Activated T-cell treated with anti-CD3 and anti-CD28 coated beads, Interleukin-2, amount 50 U/mL, for 1 hour (primary cell): ENCODE results near the gene TSPAN1.

Experiments
- DNase-seq: peaks from one replicate; pipeline ENCODE4 v3.0.0-alpha.2; 2020

The TSPAN1 gene

DNA sequence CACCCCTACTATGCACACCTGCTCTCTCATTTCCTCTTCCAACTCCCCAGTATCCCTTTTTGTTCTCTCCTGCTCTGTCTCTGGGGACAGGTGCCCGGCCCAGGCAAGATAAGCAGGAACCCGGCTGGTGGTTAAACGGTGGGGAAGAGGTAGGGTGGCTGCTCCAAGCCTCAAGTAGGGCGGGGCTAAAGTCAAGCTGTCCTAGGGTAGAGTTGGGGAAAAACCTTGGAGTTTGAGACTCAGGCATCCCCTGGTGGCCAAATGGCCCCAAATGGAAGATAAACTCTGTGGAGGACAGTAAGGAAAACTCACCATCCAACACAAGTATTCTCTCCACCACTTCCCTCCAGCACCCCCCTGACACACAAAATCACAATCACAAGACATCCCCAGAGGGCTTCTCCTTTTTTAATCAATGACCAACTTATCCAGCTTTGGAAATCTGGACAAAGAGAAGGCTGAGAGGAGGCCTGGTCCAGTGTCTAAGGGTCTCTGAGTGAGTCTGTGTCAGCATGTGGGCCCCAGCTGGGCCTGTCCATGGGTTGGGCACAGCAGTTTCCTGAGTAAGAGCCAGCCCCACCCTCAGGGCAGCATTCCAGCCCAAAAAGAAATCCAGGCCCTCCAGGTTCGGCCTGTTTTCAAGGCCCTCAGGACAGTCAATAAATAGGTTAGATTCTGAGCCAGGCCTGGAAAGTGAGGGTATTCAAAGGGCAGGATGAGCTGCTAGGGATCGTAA, 13.6 kb downstream of the TSPAN1 start:
- no peak for DNase-seq

DNA sequence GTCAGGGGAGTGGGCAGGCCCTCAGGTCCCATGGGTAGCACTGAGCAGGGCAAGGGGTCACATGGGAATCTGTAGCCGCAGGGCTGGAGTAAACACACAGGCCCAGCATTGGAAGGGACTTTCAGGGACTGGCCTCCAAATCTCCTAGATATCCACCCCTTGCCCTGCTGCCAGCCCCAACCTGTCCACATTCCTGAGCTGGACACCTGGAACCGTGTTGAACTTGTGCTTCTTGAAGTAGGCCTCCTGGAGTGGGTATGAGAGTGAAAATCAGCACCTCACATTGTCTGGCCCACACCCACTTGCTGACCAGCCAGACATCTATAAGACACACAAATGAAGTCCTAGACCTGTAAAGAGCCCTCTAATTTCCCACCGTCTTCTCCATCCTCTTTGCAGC, 15.7 kb downstream of the TSPAN1 start:
- no peak for DNase-seq

DNA sequence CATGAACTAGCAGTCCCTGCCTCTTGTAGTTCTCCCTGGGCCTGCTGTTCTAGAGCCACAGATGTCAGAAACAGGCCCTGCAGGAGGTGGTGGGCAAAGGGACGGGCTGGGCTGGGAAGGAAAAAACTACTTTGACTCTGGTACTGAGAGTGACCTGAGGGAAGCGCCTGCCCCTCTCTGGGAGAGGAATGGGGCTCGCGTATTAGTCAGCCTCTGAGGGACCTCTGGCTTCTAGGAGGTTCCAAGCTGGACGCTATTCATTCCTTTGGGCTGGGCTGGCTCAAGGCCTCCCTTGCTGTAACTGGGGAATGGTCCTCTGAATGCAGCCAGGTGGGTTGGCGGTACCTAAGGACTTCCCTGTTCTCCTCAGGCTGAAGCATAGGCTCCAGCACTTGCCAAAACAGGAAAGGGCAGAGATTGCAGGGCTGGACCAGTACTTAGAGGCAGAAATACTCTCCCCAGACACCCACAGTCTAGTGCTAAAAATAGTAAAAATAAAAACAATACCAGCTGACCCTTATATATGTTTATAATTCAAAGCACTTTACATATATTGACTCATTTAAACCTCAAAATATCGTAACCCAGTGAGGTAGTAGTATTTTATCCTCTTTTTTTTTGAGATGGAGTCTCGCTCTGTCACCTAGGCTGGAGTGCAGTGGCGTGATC, 16.3 kb downstream of the TSPAN1 start:
- DNase-seq, result no peak

DNA sequence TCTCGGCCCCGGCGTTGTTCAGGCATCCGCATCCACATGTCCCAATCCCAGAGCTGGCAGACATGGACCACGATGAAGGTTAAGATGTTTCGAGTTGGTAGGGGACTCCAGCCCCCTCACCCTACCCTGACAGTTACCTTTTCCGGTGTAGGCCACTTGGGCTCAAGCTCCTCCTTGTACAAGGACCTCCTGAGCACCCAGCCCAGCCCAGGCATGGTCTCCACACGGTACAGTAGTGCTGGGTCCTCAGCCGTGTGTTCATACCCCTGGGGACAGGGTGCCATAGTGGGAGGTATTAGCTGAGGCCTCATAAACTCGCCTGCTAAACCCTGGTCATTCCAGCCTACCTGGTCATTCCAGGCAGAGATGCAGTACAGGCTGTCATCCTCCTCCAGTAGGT, 17.3 kb downstream of the TSPAN1 start:
- no peak for DNase-seq

DNA sequence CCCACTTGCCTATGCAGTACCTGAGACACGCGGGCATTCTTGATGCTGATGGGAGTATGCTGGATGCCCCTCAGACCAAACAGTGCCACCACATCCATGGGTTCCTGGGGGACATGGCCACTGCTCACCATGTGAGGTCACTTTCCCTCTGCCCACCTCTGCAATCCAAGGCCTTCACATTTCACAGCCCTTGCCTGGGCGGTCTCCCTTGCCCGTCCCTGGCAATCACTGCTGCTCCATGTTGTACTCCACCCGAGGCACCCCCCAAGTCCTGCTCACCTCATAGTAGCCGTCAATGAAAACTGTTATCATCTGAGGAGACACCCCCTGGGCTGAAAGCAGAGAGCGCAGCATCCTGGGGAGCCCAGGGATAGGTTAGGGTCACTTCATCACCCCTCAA, 18.4 kb downstream of the TSPAN1 start:
- DNase-seq, result no peak

DNA sequence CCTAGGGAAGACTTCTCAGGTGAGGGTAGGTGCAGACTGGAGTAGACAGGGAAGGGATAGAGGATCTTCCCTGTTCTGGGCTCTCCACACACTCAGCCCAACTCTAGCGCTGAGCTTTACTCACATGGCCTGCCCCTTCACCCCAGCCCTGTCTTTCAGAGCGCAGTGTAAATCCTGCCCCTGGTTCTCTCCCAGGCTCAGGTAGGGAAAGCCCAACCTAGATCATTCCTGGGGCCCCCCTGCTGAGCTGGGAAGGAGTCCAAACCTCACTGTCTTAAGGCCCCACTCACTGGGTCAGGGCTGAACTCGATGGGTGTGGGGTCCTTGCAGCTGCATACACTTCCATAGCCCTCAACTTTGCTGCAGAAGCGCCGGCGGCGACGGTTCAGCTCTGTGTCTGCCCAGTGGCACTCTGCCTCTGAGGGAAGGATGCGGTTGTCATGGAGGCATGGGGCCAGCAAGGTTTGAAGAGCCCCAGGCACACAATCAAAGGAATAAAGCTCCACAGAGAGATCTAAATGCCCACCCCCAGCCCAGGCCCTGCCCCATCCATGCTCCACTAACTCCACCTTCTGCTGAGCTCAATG, 19.2 kb downstream of the TSPAN1 start:
- DNase-seq, result no peak

DNA sequence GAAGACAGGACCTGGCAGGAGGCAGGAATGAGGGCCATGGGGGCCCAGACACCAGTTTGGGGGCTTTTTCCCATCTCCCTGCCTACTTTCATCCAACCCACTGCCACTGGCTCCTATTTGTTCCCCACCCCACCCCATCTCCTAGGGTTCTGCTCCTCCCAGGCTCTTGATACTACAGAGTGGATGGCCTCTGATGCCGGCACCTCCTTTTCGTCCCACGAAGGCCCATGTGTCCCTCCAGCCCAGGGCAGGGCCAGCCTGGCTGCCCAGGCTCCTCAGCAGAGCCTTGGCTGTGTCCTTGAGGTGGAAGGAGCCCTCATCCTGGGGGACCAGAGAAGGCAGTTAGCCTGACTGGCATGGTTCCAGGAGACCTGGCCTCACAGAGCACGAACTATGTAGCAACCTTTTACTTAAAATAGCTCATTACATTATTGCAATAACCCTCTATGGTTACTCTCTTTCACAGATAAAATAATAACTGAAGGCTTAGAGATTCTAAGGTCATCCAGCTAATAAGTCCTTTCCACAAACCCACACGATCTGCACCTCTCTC, 19.8 kb downstream of the TSPAN1 start:
- DNase-seq, result no peak

DNA sequence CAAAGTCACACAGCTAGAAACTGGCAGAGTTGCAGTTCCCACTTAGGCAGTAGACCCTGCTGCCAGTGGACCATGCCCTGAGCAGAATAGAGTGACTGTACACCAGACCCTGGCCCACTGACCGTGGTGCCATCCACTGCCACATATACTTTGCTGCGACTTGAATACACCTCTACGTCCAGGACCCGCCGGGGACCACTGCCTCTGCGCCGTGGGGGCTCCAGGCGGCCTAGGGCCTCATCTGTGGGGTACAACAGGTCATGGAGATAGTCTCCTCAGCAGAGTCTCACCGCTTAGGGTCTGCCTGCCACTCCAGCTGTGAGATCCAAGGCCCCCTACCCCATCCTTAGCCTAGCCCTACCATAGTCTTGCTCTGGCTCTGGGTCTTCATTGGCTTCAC, 21.7 kb downstream of the TSPAN1 start:
- no peak for DNase-seq

DNA sequence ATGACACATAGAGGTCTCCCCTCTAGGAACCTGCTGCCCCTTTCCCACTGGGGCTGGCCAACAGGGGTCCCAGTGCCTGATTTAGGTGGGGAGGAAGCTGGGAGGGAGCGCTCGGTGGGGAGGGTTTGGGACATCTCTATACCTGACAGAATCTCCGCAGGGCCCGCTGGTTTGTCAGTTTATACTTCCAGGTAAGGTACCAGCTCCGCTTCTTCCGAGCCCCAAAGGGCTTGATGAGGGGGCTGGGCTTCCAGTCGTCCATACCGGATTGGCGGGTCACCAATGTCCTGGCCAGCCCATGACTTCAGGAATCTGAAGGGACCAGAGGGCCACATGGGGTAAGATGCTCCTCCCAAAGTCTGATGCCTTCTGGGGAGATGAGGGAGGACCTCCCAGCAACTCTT, 22.7 kb downstream of the TSPAN1 start:
- DNase-seq, result no peak

DNA sequence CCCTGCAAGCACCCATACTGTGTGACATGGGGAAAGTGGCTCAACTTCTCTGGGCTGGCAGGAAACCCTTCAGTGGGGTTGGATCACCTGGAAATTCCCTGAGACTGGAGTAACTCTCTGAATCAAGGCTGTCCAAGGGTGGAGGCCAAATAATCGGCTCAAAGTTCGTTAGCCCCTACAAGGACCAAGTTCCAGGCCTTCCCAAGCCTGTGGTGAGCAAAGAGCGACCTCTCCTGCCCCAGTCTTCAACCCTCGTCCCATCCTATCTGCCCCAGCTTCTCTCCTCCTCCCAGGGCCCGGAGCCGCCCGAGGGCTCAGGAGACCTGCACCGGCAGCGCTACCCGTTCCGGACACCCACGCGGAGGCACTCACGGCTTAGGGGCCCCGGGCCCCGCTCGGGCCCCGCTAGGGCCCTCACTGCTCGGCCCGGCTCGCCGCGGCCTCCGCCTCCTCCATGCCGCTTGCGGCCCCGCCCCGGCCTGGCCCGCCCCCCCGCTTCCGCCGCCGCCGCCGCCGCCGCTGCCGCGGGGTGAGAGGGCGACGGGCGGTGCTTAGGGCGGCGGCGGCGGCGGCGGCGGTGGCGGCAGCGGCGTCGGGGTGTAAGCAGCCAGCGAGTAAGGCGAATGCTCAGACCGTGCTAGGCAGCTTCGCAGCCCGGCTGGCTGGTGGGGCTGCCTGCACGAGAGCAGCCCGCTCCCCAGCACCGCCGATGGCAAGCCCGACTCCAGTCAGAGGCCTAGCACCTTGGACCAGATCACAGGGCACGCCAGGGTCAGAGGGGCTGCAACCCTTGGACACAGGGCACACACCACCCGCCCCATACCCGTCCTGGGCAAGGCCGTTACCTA, 23.3 kb downstream of the TSPAN1 start, which contains the start of gene POMGNT1:
Gene POMGNT1 (minus strand): TSS at position 471 of the 848 bp plus-strand sequence. CDS start 613 bp downstream, outside the sequence.
- peak; percentile 83 for DNase-seq

DNA sequence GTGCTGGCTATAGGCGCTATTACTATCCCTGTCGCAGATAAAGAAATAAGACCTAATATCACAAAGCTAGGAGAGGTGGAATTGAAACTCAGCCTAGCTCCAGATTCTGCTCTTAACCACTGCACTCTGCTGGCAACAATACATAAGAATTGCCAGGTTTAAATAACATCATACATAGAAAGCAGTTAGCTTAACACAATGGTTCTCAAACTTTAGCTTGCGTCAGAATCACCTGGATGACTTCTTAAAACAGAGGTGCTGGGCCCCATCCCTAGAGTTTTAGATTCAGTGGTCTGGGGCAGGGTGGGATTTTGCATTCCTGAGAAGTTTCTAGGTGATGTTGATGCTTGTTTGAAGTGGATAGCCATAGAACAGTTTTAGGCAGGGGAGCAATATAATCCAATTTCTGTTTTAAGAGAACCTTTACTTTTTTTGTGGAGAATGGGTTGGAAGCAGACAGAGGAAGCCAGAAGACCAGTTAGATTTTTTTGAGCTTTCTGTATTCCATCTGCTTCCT, 24.4 kb downstream of the TSPAN1 start:
- no peak for DNase-seq

DNA sequence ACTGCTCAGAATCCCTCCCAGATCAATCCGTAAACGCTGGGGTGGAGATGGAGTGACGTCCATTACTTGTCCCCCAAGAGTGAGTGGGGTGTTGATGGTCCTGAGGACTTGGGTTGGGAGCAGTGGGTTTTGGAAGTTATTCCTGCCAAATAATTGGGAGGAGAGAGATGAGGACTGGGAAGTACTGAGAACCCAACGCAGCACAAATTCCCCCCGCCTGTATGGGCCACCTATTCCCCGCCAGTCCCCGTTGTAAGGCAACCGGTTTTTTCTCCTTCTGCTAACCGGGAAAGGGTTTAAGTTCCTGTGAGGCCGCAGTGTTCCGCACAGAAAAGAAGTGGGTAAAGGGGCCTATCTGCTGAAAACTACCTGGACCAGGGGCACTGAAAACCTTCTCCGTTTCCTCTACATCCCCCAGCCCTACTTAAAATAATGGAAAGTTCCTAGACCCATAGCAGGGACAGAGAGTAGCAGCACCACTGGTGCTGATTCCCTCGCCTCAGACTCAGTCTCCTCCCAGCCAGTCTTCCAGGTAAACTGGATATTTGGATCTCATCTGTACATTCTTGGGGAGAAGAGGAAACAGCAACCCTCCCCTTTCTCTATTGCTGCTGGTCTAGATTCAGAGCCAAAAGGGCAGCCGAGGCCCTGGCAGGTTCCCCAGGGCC, 29.0 kb downstream of the TSPAN1 start:
- DNase-seq, result no peak

DNA sequence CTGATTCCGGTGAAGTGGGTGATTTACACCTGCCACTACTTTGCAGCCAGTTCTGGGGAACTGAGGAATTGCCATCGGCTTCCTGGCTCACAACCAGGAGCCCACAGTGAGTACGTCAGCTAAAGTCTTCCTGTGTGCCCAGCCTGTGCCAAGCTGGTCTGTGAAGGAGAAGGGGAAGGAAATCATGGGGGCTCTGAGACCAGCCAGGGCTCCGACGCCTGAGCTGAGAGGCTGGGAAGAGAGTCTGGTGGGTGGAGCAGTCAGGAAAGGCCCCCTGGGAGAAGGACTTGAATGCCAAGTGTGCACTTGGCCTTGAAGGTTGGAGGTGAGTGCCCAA, 29.5 kb downstream of the TSPAN1 start:
- DNase-seq, result no peak

DNA sequence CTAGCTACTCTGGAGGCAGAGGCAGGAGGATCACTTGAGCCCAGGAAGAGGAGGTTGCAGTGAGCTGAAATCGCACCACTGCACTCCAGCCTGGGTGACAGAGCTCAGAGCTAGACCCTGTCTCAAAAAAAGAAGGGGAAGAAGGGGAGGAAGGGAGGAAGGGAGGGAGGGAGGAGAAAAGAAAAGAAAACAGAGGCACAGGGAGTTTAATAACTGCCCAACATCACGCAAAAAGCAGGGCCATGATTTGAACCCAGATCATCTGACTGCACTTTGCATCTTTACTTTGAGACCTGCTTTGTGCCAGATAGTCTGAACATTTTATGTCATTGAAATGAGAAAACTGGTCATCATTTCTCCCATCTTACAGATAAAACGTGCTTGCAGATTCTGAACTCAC, 30.3 kb downstream of the TSPAN1 start:
- DNase-seq, result no peak

DNA sequence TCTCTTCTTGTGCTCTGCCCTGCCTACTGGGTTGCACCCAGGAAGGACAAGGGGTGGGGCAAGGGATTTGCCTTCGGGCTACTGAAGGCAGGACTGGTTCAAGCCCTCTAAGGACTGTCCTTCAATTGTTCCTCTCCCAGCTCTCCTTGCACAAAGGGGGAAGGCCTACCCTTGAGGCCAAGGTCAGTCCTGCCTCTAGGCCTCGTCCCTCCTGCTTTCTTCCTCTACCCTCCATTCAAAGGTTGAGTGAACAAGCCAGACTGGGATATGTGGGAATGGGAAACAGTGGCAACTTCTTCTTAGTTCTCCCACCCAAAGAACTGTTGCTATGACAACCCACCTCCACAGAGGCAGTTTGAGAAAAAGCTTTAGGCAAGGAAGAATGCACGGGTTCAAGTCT, 30.9 kb downstream of the TSPAN1 start:
- DNase-seq, result no peak

DNA sequence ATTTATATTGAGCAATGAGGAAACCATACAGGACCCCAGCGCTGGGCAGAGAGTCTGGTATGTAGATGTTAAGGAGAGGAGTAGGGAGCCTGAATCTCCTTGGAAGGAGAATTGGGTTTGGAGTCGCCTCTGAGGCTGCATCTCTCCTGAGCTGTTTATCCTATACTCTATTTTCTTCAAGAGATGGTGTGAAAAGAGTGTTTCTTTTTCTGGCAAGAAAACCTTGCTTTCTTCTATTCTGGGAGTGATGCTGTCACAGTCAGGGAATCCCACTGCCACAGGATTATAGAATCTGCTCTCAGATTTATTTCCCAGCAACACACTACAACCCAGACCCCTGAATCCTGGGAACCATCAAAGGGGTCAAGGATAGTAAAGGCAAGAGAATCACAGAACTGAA, 31.5 kb downstream of the TSPAN1 start:
- no peak for DNase-seq

DNA sequence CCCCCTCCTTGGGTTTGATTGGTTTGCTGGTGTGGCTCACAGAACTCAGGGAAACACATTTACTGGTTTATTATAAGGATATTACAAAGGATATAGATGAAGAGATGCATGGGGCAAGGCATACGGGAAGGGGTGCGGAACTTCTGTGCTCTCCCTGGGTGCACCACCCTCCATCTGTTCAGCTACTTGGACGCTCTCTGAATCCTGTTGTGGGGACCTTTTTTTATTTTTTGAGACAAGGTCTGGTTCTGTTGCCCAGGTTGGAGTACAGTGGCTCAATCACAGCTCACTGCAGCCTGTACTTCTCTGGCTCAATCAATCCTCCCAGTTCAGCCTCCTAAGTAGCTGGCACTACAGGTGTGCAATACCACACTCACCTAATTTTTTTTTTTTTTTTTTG, 35.7 kb downstream of the TSPAN1 start:
- DNase-seq, result no peak

DNA sequence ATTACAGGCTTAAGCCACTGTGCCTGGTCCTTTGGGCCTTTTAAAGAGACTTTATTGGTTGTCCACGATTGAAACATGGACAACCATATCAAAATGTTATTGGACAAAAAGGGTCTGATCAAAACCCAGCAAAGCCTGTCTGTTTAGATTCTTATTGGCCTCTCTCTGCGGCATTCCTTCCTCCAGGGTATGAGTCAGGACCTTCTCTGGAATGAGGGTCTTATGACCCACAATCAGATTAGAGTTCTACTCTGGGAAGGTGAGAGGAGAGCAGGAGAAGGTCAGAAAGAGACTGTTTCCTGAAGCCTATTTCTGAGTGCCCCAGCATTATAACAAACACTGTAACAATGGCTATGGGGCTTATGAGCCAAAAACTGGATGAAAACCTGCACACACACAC, 36.2 kb downstream of the TSPAN1 start:
- no peak for DNase-seq

DNA sequence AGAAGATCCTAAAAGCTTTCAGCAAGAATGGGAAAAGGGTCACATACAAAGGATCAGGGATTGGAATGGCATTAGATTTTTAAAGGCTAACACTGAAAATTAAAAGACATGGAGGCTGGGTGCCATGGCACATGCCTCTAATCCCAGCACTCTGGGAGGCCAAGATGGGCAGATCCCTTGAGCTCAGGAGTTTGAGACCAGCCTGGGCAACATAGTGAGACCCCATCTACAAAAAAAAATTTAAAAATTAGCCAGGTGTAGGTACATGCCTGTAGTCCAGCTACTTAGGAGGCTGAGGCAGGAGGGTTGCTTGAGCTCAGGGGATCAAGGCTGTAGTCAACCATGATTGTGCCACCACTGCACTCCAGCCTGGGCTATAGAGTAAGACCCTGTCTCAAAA, 40.6 kb downstream of the TSPAN1 start:
- DNase-seq, result no peak

DNA sequence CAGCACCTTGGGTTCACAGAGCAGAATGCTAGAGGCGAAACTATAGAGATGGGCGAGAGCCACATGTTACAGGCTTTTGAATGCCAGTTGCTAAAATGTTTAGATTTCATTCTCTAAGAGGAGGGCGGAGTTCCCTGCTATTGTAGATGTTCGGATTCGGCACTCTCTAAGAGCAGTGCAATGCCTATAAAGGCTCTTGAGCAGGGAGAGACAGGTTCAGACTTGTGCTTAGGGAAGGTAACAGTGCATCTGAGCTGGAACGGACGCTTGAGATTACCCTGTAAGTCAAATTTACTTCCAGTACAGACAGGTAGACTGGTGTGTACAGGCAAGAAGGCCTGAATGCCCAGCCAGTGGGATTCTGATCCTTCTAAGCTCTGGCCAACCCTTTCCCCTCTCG, 43.6 kb downstream of the TSPAN1 start:
- DNase-seq, result no peak

DNA sequence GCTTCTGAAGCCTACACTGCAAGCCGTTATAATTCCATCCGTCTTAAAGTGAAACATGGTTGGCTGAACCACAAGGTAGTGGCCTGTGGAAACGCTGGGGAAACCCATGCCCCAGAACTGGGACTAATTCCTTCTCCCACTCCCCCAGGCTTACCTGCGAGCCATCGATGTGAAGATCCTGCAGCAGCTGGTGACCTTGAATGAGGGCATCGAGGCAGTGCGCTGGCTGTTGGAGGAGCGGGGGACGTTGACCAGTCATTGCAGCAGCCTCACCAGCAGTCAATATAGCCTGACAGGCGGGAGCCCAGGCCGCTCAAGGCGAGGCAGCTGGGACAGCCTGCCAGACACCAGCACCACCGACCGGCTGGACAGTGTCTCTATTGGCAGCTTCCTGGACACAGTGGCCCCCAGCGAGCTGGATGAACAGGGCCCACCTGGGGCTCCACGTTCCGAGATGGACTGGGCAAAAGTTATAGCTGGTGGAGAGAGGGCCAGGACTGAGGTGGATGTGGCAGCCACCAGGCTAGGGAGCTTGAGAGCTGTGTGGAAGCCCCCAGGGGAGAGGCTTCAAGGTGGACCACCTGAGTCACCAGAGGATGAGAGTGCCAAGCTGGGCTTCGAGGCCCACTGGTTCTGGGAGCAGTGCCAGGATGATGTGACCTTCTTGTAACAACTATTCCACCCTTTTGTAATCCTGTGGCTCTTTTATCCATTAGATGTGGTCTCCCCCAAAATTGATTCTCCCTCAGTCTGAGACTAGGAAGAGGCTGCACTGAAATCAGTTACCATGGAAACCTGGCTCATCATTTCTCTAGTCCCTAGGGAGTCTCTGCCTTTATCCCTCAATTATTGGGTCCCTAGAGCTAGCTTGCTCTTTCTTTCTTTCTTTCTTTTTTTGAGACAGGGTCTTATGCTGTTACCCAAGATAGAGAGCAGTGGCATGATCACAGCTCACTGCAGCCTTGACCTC, 44.9 kb downstream of the TSPAN1 start:
- DNase-seq, result no peak
